Activated CD4-positive, alpha-beta T cell treated with anti-CD3 and anti-CD28 coated beads, Interleukin-10, Interleukin-2, amounts not matched to agents 100 ng/mL and 50 ng/mL, durations not matched to agents 16 hours and 8 hours (primary cell): ENCODE measurements around the gene PSMF1.

Source experiments
- DNase-seq: peaks from one replicate; pipeline ENCODE4 v3.0.0-alpha.2; 2020

PSMF1 gene

GRCh38 chr20:1165521-1165920 is 47.1 kb downstream of the PSMF1 start:
- DNase-seq = no peak

- no peak for DNase-seq
Measured at GRCh38 chr20:1165941-1166340, 47.5 kb downstream of the PSMF1 start.

GRCh38 chr20:1166948-1167720 is 48.7 kb downstream of the PSMF1 start:
- no peak for DNase-seq

GRCh38 chr20:1169224-1169623 is 50.8 kb downstream of the PSMF1 start:
- DNase-seq = no peak

- DNase-seq = no peak
Measured at GRCh38 chr20:1171461-1172093, 53.2 kb downstream of the PSMF1 start.

- DNase-seq = no peak
Measured at GRCh38 chr20:1173698-1174097, 55.3 kb downstream of the PSMF1 start.

- DNase-seq = no peak
Measured at GRCh38 chr20:1174787-1175186, 56.4 kb downstream of the PSMF1 start.

GRCh38 chr20:1177680-1178079 is 59.3 kb downstream of the PSMF1 start:
- no peak for DNase-seq

GRCh38 chr20:1178103-1178502 is 59.7 kb downstream of the PSMF1 start:
- no peak for DNase-seq

- DNase-seq = no peak
Measured at GRCh38 chr20:1178623-1179022, 60.2 kb downstream of the PSMF1 start.

- no peak for DNase-seq
Measured at GRCh38 chr20:1180949-1181348, 62.5 kb downstream of the PSMF1 start.

- DNase-seq = no peak
Measured at GRCh38 chr20:1182106-1182505, 63.7 kb downstream of the PSMF1 start.

- no peak for DNase-seq
Measured at GRCh38 chr20:1183153-1183552, 64.8 kb downstream of the PSMF1 start.

GRCh38 chr20:1184260-1184637 is 65.8 kb downstream of the PSMF1 start:
- DNase-seq = no peak

GRCh38 chr20:1184638-1185315 is 66.4 kb downstream of the PSMF1 start, which contains the start of gene TMEM74B:
TSS of gene TMEM74B (minus strand) at chr20:1184981. CDS start at chr20:1183801, 1,180 bp downstream.
- DNase-seq = no peak

- DNase-seq = no peak
Measured at GRCh38 chr20:1185316-1185741, 66.9 kb downstream of the PSMF1 start.

- peak; percentile 72 for DNase-seq
Measured at GRCh38 chr20:1185790-1186334, 67.5 kb downstream of the PSMF1 start.

- DNase-seq = no peak
Measured at GRCh38 chr20:1186367-1186991, 68.1 kb downstream of the PSMF1 start.

- no peak for DNase-seq
Measured at GRCh38 chr20:1187605-1188171, 69.3 kb downstream of the PSMF1 start.

GRCh38 chr20:1188347-1188746 is 69.9 kb downstream of the PSMF1 start:
- no peak for DNase-seq

- DNase-seq = no peak
Measured at GRCh38 chr20:1189827-1190226, 71.4 kb downstream of the PSMF1 start.

- DNase-seq = no peak
Measured at GRCh38 chr20:1190847-1191246, 72.4 kb downstream of the PSMF1 start.

- no peak for DNase-seq
Measured at GRCh38 chr20:1191299-1191698, 72.9 kb downstream of the PSMF1 start.
